ENCODE measurements around the gene CFL1.

DNA sequence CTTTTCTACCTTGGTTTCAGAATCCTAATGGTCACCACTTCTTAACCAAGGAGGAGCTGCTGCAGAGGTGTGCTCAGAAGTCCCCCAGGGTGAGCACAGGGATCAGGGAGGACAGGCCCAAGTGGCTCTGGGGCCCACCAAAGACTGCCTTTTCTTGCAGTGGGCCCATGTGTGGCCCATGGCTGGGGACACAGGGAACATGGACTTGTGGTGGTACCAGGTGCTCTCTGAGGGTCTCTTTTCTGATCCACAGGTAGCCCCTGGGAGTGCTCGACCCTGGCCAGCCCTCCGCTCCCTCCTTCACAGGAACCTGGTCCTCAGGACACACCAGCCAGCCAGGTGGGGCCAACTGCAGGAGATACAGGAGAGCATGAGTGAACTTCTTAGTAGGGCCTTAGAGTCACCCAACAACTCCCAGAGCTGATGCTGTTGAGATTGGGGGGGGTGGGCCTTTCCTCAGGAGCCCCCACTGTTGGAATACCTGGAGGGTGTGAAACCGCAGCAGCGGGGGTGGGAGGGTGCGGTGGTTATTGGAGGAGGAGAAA is 4.3 kb upstream of the CFL1 start:
- TF ChIP-seq FOXM1 (IDR thresholded peaks at IDR 0.05; ENCODE audit: borderline replicate concordance) (no peak), SUZ12 (IDR thresholded peaks at IDR 0.05) (no peak), SP1 (IDR thresholded peaks at IDR 0.05) (no peak), L3MBTL2 (conservative IDR thresholded peaks at IDR 0.05) (no peak), TARDBP (IDR thresholded peaks at IDR 0.05) (no peak), FOXK2 (IDR thresholded peaks at IDR 0.05) (no peak), ZNF384 (IDR thresholded peaks at IDR 0.05) (no peak)

Measured in HEK293T (cell line).